ENCODE measurements around the gene MS4A2. TPM values are rescaled to one million over a fixed set of nuclear protein-coding genes. Genes with fewer than 3 reads are reported as not detected.

MS4A2 gene
- total RNA-seq, 1 donor from 2014 or later, result not detected

DNA sequence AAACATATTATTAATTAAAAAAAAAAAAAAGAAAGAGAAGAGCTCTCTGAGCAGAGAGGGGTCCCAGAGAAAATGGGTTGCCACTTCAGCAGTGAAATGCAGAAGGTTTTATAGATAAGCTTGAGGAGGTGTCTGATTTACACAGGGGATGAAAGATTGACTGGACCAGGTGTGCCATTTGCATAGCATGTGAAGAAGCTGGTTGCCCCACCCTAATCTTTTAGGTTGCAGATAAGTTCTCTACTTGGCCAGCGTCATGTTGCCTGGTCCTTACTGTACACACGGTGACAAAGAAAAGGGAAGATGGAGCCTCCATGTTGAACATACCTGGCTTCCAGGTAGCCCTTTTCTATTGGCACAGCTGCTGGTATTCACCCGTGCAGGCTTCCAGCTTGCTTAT lies 41.4 kb downstream of the MS4A2 start:
- TF ChIP-seq, protein P1, sequence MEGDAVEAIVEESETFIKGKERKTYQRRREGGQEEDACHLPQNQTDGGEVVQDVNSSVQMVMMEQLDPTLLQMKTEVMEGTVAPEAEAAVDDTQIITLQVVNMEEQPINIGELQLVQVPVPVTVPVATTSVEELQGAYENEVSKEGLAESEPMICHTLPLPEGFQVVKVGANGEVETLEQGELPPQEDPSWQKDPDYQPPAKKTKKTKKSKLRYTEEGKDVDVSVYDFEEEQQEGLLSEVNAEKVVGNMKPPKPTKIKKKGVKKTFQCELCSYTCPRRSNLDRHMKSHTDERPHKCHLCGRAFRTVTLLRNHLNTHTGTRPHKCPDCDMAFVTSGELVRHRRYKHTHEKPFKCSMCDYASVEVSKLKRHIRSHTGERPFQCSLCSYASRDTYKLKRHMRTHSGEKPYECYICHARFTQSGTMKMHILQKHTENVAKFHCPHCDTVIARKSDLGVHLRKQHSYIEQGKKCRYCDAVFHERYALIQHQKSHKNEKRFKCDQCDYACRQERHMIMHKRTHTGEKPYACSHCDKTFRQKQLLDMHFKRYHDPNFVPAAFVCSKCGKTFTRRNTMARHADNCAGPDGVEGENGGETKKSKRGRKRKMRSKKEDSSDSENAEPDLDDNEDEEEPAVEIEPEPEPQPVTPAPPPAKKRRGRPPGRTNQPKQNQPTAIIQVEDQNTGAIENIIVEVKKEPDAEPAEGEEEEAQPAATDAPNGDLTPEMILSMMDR (IDR thresholded peaks at IDR 0.05; ENCODE audit: insufficient read depth, low read length, poor library complexity, severe bottlenecking), result no peak
- no peaks in the 10 kb centered on the region for H3K36me3 ChIP-seq (ENCODE audit: control insufficient read depth, insufficient read depth, low read length)
- H3K27me3 ChIP-seq (ENCODE audit: control insufficient read depth, insufficient read depth, low read length), result no peaks in the 10 kb centered on the region
- no peak for DNase-seq (ENCODE audit: low read depth)
- no peak overlapping the region for H3K4me3 ChIP-seq (ENCODE audit: low read depth, low read length)

DNA sequence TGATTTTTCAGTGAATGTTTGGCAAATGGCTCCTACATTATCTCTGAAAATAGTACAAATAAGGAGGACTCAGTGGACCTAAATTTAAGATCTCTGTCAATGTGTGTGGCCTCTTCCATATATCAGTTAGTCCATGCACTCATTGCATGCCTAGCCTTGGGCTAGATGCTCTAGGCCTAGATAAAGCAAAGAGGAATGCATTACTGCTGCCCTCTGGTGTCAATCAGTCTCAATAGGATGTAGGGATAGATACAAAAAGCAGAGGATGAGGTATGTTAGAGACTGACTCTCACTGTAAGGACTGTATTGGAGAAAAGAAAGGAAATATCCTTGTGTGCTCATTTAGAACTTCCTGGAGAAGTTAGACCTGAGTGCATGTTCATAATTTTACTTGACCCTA lies 42.0 kb downstream of the MS4A2 start:
- no peak overlapping the region for H3K4me3 ChIP-seq (ENCODE audit: low read depth, low read length)

DNA sequence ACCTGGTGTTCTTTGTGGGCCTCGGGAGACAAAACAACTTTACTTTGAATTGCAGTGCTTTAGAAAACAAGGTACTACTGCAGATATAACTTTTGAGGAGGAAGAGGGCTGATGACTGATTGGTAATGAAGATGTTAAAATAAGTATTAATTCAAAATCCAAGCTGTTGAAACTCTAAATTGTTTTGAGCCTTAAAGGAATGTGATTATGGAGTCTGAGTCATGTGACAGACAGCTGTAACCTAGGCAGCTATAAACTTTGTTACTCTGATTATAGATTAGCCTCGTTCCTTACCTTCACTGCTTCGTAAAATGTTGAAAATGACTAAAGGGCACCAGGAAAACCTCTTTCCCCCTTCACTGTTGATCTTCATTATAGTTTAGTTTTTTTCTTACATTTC lies 43.4 kb downstream of the MS4A2 start:
- H3K36me3 ChIP-seq (ENCODE audit: control insufficient read depth, insufficient read depth, low read length), result no peaks in the 10 kb centered on the region
- H3K27me3 ChIP-seq (ENCODE audit: control insufficient read depth, insufficient read depth, low read length), result no peaks in the 10 kb centered on the region
- TF ChIP-seq, protein P1 (IDR thresholded peaks at IDR 0.05; ENCODE audit: insufficient read depth, low read length, poor library complexity, severe bottlenecking), result no peak
- no peak overlapping the region for H3K4me3 ChIP-seq (ENCODE audit: low read depth, low read length)
- DNase-seq (ENCODE audit: low read depth), result no peak

More for the DNA sequence above, 42.0 kb downstream of the MS4A2 start:
- TF ChIP-seq, protein P1 (IDR thresholded peaks at IDR 0.05; ENCODE audit: insufficient read depth, low read length, poor library complexity, severe bottlenecking), result peak; percentile 63
- H3K27me3 ChIP-seq (ENCODE audit: control insufficient read depth, insufficient read depth, low read length), result no peaks in the 10 kb centered on the region
- no peak for DNase-seq (ENCODE audit: low read depth)
- H3K36me3 ChIP-seq (ENCODE audit: control insufficient read depth, insufficient read depth, low read length), result no peaks in the 10 kb centered on the region

DNA sequence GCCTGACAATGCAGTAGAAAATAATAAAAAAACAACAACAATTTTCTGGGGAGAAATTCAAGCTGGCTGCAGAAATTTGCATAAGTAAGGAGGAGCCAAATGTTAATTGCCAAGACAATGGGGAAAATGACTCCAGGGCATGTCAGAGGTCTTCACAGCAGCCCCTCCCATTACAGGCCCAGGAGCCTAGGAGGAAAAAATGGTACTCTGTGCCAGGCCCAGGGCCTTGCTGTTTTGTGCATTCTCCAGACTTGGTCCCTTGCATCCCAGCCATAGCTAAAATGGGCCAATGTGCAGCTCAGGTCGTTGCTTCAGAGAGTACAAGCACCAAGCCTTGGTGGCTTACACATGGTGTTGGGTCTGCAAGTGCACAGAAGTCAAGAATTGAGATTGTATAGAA lies 45.5 kb downstream of the MS4A2 start:
- TF ChIP-seq, protein P1 (IDR thresholded peaks at IDR 0.05; ENCODE audit: insufficient read depth, low read length, poor library complexity, severe bottlenecking), result no peak

DNA sequence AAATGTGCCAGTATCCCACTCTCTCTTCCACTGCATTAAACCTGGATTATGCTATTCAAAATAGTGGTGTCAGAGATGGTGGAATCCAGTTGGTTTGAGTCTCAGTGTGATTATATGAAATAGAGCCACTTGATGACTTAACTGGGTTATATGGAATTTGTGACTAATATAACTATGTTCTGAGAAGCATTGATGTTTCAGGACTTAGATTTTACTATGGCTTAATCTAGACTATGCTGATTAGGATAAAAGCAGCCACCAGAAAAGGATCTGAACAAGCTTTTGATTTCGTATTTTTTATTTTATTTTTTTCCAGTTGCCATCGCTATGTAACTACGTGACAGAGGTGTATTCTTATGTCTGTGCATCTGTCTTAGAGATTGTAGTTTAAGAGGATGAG lies 55.3 kb downstream of the MS4A2 start:
- Histone ChIP-seq H3K4me3 (ENCODE audit: low read depth, low read length) (no peak overlapping the region), H3K36me3 (ENCODE audit: control insufficient read depth, insufficient read depth, low read length) (no peaks in the 10 kb centered on the region), H3K27me3 (ENCODE audit: control insufficient read depth, insufficient read depth, low read length) (no peaks in the 10 kb centered on the region)
- no peak for DNase-seq (ENCODE audit: low read depth)
- TF ChIP-seq, protein P1 (IDR thresholded peaks at IDR 0.05; ENCODE audit: insufficient read depth, low read length, poor library complexity, severe bottlenecking), result no peak

More for the DNA sequence above, 45.5 kb downstream of the MS4A2 start:
- Histone ChIP-seq H3K27me3 (ENCODE audit: control insufficient read depth, insufficient read depth, low read length) (no peaks in the 10 kb centered on the region), H3K36me3 (ENCODE audit: control insufficient read depth, insufficient read depth, low read length) (no peaks in the 10 kb centered on the region), H3K4me3 (ENCODE audit: low read depth, low read length) (no peak overlapping the region)
- no peak for DNase-seq (ENCODE audit: low read depth)

DNA sequence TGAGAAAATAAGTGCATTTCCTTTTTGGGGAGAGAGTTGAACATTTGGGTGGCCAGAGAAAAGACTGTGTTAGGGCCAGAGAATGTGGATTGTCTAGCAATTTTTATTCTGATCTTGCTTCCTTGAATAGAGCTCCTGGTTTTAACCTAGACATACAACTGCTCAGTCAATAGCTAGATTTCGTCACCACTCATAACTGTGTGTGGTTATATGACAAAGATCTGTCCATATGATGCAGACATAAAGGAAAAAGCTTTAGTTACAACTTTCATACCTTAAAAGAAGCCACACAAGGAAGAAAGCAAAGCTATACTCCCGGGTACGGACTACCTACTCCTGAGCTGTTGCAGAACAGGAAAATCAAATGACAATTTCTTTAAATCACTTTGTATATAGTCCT lies 57.2 kb downstream of the MS4A2 start:
- TF ChIP-seq, protein P1 (IDR thresholded peaks at IDR 0.05; ENCODE audit: insufficient read depth, low read length, poor library complexity, severe bottlenecking), result no peak

More for the DNA sequence above, 57.2 kb downstream of the MS4A2 start:
- Histone ChIP-seq H3K27me3 (ENCODE audit: control insufficient read depth, insufficient read depth, low read length) (no peaks in the 10 kb centered on the region), H3K36me3 (ENCODE audit: control insufficient read depth, insufficient read depth, low read length) (no peaks in the 10 kb centered on the region), H3K4me3 (ENCODE audit: low read depth, low read length) (no peak overlapping the region)
- no peak for DNase-seq (ENCODE audit: low read depth)
